Measurements from ENCODE around the gene ALPL.

Gene ALPL

DNA sequence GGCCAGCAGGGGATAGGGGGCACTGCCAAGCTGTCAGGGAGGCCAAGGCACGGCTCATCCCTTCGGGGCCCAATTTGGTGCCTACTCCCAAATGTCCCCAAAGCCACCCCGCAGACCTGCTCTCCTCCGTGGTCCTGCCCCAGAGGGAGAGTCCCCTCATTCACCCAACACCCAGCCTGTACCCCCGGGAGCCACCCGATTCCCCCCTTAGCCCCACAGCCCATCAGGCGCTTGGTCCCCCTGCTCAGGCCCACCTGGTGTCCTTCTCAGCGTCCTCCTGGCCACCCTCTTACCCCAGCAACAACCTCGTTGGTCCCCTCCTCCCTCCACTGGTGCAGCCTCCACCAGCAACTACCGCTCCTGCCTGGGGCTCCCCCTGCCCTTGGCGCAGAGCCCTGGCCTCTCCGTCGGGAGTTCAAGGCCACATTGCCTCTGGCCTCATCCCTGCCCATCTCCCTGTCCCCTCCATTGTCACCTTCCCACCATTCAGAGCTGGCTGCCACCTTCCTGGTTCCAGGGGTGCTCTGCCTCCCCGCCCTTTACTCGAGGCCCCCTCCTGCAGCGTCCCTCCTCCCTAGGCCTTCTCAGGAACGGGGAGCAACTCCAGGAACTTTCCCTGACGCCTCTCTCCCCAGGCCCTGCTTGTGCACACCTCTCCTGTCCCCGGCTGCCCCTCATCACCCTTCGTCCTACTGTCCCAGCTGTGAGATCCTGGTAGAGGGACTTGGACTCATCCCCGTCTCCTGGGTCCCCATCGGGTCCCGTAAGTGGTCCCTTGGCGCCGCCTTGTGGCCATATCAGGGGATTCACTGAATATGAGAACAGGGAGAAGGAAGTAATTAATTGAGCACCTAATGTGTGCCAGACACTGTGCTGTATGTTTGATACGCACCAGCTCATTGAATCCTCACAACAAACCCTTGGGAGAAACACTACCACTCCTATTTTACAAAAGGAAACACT is 86.0 kb downstream of the ALPL start:
- Histone ChIP-seq H2AFZ (ENCODE audit: low read length) (no peak overlapping the region), H3F3A (ENCODE audit: insufficient read depth, low read length) (no peaks in the 10 kb centered on the region), H3K4me1 (ENCODE audit: insufficient read depth, low read length, severe bottlenecking) (no peaks in the 10 kb centered on the region), H3K9me2 (ENCODE audit: low read depth, low read length) (no peaks in the 10 kb centered on the region), H4K20me1 (ENCODE audit: insufficient read depth, low read length) (no peaks in the 10 kb centered on the region), H3K79me2 (ENCODE audit: insufficient read depth, low read length) (no peaks in the 10 kb centered on the region), H3K4me3 (ENCODE audit: low read depth, low read length, poor library complexity, severe bottlenecking) (no peak overlapping the region), H3K9ac (ENCODE audit: low read length) (no peak overlapping the region), H3K27ac (ENCODE audit: low read depth, low read length, poor library complexity, severe bottlenecking) (no peak overlapping the region), H3K36me3 (ENCODE audit: insufficient read depth, low read length) (no peaks in the 10 kb centered on the region), H3K9me3 (ENCODE audit: low read length) (no peaks in the 10 kb centered on the region), H3K4me2 (ENCODE audit: low read length) (no peak overlapping the region), H3K27me3 (ENCODE audit: insufficient read depth, low read length) (peaks cover 16% of the 10 kb centered on the region; the same call in 1 of the 2 replicates)
- TF ChIP-seq, protein P1, sequence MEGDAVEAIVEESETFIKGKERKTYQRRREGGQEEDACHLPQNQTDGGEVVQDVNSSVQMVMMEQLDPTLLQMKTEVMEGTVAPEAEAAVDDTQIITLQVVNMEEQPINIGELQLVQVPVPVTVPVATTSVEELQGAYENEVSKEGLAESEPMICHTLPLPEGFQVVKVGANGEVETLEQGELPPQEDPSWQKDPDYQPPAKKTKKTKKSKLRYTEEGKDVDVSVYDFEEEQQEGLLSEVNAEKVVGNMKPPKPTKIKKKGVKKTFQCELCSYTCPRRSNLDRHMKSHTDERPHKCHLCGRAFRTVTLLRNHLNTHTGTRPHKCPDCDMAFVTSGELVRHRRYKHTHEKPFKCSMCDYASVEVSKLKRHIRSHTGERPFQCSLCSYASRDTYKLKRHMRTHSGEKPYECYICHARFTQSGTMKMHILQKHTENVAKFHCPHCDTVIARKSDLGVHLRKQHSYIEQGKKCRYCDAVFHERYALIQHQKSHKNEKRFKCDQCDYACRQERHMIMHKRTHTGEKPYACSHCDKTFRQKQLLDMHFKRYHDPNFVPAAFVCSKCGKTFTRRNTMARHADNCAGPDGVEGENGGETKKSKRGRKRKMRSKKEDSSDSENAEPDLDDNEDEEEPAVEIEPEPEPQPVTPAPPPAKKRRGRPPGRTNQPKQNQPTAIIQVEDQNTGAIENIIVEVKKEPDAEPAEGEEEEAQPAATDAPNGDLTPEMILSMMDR (IDR thresholded peaks at IDR 0.05; ENCODE audit: low read length), result peak; percentile 83
- no peak for TF ChIP-seq EZH2 (IDR thresholded peaks at IDR 0.05; ENCODE audit: borderline replicate concordance, low read length)

DNA sequence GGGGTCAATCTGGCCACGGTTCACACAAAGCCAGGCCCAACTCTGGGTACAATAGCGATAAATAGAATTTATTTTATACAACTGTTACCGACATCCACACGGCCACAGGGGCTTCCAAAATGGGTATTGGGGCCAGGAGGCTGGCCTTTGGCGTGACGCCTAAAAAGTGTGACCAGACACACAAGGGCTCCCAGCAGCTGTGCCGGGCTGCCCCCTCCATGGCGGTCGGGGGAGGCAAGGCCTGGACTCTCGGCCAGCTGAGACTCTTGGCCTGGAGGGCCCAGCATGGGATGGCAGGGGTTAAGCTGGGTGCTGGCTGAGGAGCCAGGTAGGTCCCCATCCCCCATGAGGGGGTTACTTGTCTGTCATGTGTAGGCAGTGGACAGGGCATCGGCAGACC is 87.0 kb downstream of the ALPL start:
- H3K27ac ChIP-seq (ENCODE audit: low read depth, low read length, poor library complexity, severe bottlenecking), result no peak overlapping the region
- no peaks in the 10 kb centered on the region for H3K79me2 ChIP-seq (ENCODE audit: insufficient read depth, low read length)
- H3K9me2 ChIP-seq (ENCODE audit: low read depth, low read length), result no peaks in the 10 kb centered on the region
- H3K4me1 ChIP-seq (ENCODE audit: insufficient read depth, low read length, severe bottlenecking), result no peaks in the 10 kb centered on the region
- no peaks in the 10 kb centered on the region for H4K20me1 ChIP-seq (ENCODE audit: insufficient read depth, low read length)
- no peaks in the 10 kb centered on the region for H3K9me3 ChIP-seq (ENCODE audit: low read length)
- peaks cover 16% of the 10 kb centered on the region; the same call in 1 of the 2 replicates for H3K27me3 ChIP-seq (ENCODE audit: insufficient read depth, low read length)
- no peaks in the 10 kb centered on the region for H3F3A ChIP-seq (ENCODE audit: insufficient read depth, low read length)
- TF ChIP-seq, protein P1 (IDR thresholded peaks at IDR 0.05; ENCODE audit: low read length), result no peak
- TF ChIP-seq EZH2 (IDR thresholded peaks at IDR 0.05; ENCODE audit: borderline replicate concordance, low read length), result no peak
- H3K4me3 ChIP-seq (ENCODE audit: low read depth, low read length, poor library complexity, severe bottlenecking), result no peak overlapping the region
- no peaks in the 10 kb centered on the region for H3K36me3 ChIP-seq (ENCODE audit: insufficient read depth, low read length)
- H3K4me2 ChIP-seq (ENCODE audit: low read length), result no peak overlapping the region
- H3K9ac ChIP-seq (ENCODE audit: low read length), result no peak overlapping the region
- no peak overlapping the region for H2AFZ ChIP-seq (ENCODE audit: low read length)

DNA sequence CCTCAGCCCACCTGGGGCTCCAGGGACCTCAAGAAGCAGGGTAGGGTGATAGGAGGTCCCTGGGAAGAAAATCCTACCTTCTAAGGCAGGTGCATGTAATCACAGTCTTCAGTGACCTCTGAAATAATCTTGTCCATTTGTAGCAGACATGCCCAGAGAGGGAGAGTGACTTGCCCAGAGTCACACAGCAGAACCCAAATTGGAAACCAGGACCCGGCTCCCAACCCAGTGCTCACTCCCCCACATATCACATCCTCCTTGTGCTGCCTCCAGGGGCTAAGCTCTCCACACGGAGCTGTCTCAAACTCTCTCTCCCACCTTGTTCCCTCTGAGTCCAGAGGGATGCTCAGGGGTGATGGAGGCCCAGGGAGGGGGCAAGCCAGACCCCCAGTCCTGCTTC is 87.4 kb downstream of the ALPL start:
- Histone ChIP-seq H3K9me3 (ENCODE audit: low read length) (no peaks in the 10 kb centered on the region), H4K20me1 (ENCODE audit: insufficient read depth, low read length) (no peaks in the 10 kb centered on the region), H3K4me2 (ENCODE audit: low read length) (no peak overlapping the region), H2AFZ (ENCODE audit: low read length) (no peak overlapping the region), H3K9me2 (ENCODE audit: low read depth, low read length) (no peaks in the 10 kb centered on the region), H3K27me3 (ENCODE audit: insufficient read depth, low read length) (peaks cover 14% of the 10 kb centered on the region; the same call in 1 of the 2 replicates), H3K27ac (ENCODE audit: low read depth, low read length, poor library complexity, severe bottlenecking) (no peak overlapping the region), H3F3A (ENCODE audit: insufficient read depth, low read length) (no peaks in the 10 kb centered on the region), H3K36me3 (ENCODE audit: insufficient read depth, low read length) (no peaks in the 10 kb centered on the region), H3K9ac (ENCODE audit: low read length) (no peak overlapping the region), H3K4me3 (ENCODE audit: low read depth, low read length, poor library complexity, severe bottlenecking) (no peak overlapping the region), H3K79me2 (ENCODE audit: insufficient read depth, low read length) (no peaks in the 10 kb centered on the region), H3K4me1 (ENCODE audit: insufficient read depth, low read length, severe bottlenecking) (no peaks in the 10 kb centered on the region)
- no peak for TF ChIP-seq EZH2 (IDR thresholded peaks at IDR 0.05; ENCODE audit: borderline replicate concordance, low read length)
- TF ChIP-seq, protein P1 (IDR thresholded peaks at IDR 0.05; ENCODE audit: low read length), result no peak
